Lower leg skin (tissue), 4 donors: ENCODE measurements around the gene BAHCC1. TPM values are rescaled to one million over a fixed set of nuclear protein-coding genes. Genes with fewer than 3 reads are reported as not detected.

Experiments
- DNase-seq, 2 donors: peaks; one replicate each; pipeline ENCODE4 v3.0.0-alpha.2; 2019; ENCODE audit warnings: low spot score in 2 of 2
- H3K4me3 ChIP-seq: fragments of 200-600 bp; sonication (generic); 2 replicates; pipeline ENCODE4 v1.5.1; 2017; ENCODE audit warnings: mild to moderate bottlenecking, low read depth; ENCODE audit not compliant: poor library complexity, severe bottlenecking
- CTCF ChIP-seq, 3 donors: fragments of 450-650 bp; IDR thresholded peaks; one replicate each; pipeline ENCODE4 v1.5.1; 2016; ENCODE audit warnings: antibody characterized with exemption in 3 of 3, mild to moderate bottlenecking in 3 of 3, moderate library complexity in 2 of 3
- POLR2A ChIP-seq, 2 donors: fragments of 450-650 bp; IDR thresholded peaks; one replicate each; pipeline ENCODE4 v1.6.1; 2016 to 2017; ENCODE audit warnings: antibody characterized with exemption in 2 of 2, mild to moderate bottlenecking in 1 of 2, moderate library complexity in 1 of 2
- WGBS, 2 donors: methylation state at CpG; one replicate each; pipeline ENCODE4 v1.1.5; 2018; 5-methylcytosine and 5-hydroxymethylcytosine counted together
- intact Hi-C: fragments of 100-400 bp; cut with DNase I; formaldehyde crosslinking; loops from one replicate; pipeline ENCODE4 v1.15.0; 2023; ENCODE audit warnings: low total_unique reads
- total RNA-seq, 4 donors: library from RNA; depleted of rRNA; stranded (reverse); fragments of >200 nt; gene quantifications; one replicate each; pipeline ENCODE4 v1.1.0, GENCODE V29; 2016

Gene BAHCC1
- total RNA-seq, 4 donors from 2014 or later, result 4.1 to 14.2 (median 10.0) TPM

DNA sequence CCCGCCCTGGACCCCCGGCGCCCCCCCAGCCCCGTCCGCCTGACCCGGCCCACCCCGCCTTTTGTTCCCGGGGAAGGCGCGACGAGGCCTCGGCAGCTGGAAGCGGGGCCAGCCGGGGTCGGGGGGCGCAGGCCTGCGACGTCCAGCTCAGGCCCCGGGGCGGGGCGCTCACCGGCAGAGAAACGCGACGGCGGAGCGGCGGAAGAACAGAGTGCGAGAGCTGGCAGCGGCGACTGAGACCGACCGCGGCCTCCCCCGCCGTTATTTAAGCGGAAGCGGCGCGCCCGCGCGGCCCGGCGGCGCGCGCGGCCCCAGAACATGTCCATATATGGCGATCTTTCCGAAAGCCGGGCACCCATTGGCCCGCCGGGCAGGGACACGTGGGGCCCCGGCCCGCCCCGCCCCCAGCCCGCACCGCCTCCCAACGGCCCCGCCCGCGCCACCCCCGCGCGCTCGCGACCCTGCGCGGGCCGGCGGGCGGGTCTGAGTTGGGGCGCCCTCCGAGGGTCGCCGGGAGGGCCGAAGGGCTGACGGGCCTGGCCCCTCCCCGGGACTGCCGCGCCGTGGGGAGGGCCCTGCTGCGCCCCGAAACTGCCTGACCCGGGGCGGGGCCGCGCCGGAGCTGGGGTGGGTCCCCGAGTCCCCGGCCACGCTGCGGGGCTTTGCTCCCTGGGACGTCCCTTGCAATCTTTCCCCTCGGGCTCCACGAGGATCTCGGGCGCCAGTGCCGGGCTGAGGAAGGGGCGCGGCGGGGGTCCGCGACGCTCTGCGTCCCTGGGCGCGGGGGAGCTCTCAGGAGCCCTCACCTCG is 117.5 kb downstream of the BAHCC1 start, which contains the start of gene ACTG1:
Gene ACTG1 (minus strand): TSS at position 238 of the 810 bp plus-strand sequence. CDS start 445 bp downstream, outside the sequence.
- peak in 1 of 2 donors; percentile 95 for TF ChIP-seq POLR2A (IDR thresholded peaks at IDR 0.05)
- no peak for TF ChIP-seq CTCF (IDR thresholded peaks at IDR 0.05)
- H3K4me3 ChIP-seq, result peak within 1 kb of the TSS; percentile 86
- intact Hi-C loops, result loop anchor here (5.0 kb wide), 1 partner anchor 115 kb away; the partner anchor contains the start of gene BAHCC1
- WGBS, 2 donors, result 0 to 2% methylated on average over 9 to 22 of the region's 111 CpGs
- DNase-seq, result peak; percentile 90 to 98

DNA sequence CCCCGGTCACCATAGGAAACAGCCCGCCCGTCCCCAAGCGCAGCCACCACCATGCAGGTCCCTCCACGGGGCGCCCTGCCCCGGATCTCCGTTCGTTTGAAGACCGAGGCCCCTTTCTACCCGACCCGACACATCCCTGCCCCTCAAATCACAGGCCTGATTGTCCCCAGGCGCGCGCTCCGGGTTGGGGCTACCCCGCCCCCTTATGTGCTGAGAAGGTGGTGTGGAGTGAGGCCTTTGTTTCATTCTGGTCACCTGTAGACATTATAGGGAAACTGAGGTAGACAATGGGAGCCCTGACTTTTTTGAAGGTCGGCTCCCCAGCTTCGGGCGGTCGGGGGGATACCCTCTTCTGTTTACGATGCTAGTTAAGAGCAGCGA is 118.1 kb downstream of the BAHCC1 start:
- H3K4me3 ChIP-seq, result peak overlapping the region; percentile 66
- intact Hi-C loops, result loop anchor here (5.0 kb wide), 1 partner anchor 116 kb away; the partner anchor contains the start of gene BAHCC1
- DNase-seq, result peak; percentile 58 to 94
- TF ChIP-seq CTCF (IDR thresholded peaks at IDR 0.05), result no peak
- no peak for TF ChIP-seq POLR2A (IDR thresholded peaks at IDR 0.05)
- WGBS, 2 donors, result 1% methylated on average over 19 to 23 of the region's 23 CpGs

DNA sequence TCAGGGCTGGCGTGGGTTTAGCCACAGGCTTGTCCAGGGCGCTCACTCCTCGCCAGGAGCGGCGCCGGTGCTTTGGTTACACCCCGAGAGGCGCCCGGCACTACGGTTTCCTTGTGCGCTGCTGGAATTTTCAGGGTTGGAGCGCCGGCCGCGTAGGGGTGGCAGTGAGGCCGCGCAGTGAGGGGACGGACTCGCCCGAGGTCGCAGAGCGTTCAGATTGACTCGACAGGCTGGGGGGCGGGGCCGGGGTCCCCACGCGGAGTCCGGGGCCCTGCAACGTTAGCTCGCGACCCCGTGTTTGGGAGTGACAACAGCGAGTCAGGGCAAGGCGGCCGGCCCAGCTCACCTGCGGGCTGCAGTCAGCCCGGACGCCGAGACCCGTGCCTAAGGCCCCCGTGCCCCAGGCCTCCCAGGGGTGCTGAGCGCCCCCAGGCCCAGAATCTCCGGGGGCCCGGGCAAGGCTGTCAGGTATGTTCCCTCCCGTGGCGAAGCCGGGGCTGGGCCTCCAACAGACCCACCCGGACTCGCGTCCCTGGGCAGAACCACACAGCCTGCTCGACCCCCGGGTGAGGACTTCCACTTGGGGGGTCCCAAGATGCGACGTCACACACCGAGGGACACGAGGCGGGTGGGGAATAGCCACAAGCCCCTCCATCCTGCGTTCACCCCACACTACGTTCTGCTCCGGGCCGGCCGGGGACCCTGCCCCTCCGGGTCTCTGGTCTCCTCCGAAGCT is 118.7 kb downstream of the BAHCC1 start:
- WGBS, 2 donors, result 1% methylated on average over 20 to 59 of the region's 64 CpGs
- intact Hi-C loops, result loop anchor here (5.0 kb wide), 1 partner anchor 117 kb away; the partner anchor contains the start of gene BAHCC1
- TF ChIP-seq CTCF (IDR thresholded peaks at IDR 0.05), result no peak
- no peak for TF ChIP-seq POLR2A (IDR thresholded peaks at IDR 0.05)
- peak overlapping the region; percentile 66 for H3K4me3 ChIP-seq
- peak; percentile 53 to 94 for DNase-seq

- no peak for DNase-seq
- TF ChIP-seq CTCF (IDR thresholded peaks at IDR 0.05), result no peak
- TF ChIP-seq POLR2A (IDR thresholded peaks at IDR 0.05), result no peak
- intact Hi-C loops, result loop anchor here (5.0 kb wide), 1 partner anchor 117 kb away; the partner anchor contains the start of gene BAHCC1
Measured at GRCh38 chr17:81514489-81514738, 119.2 kb downstream of the BAHCC1 start.

DNA sequence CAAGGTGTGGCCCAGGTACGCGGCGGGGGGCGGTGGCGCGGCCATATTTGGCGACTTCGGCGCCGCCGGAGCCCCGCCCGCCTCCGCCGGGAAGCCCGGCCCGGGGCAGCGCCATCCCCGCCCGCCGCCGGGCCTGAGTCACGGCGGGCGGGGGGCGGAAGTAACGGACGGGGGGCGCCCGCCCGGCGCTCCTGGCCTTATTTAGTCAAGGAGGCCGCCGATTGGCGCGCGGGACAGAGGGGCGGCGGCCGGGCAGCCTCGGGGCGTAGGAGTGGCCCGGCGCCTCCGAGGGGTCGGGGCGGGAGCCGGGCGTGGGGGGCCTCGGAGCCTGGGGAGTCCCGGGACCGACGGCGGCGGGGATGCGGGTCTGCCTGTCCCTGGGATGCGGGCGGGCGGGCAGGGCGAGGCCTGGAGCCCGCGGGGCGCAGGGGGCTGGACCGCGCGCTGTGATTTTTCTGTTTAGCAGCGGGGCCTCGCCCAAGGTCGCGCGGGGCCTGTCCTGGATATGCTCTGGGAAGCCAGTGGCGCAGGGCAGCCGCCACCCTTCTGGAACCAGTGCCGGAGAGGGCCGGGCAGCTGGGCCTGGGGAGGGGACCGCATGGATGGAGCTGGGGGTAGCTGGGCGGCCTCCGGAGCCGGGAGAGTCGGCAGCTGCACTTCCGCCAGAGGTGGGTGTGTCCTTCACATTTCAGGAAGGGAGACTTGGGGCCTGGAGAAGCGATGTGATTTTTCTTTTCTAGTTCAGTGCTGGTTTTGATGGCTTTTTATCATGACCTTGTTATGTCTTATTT is 119.7 kb downstream of the BAHCC1 start:
- 0 to 1% methylated on average over 25 to 27 of the region's 82 CpGs for WGBS, 2 donors
- intact Hi-C loops, result loop anchor here (5.0 kb wide), 1 partner anchor 118 kb away; the partner anchor contains the start of gene BAHCC1
- DNase-seq, result peak; percentile 68 to 96

More at GRCh38 chr17:81514489-81514738, 119.2 kb downstream of the BAHCC1 start:
- 1 to 2% methylated on average over 10 to 20 of the region's 34 CpGs for WGBS, 2 donors
- peak overlapping the region; percentile 66 for H3K4me3 ChIP-seq

More for the DNA sequence above, 119.7 kb downstream of the BAHCC1 start:
- TF ChIP-seq CTCF (IDR thresholded peaks at IDR 0.05) (no peak), POLR2A (IDR thresholded peaks at IDR 0.05) (peak in 1 of 2 donors; percentile 3)
- H3K4me3 ChIP-seq, result peak overlapping the region; percentile 66
